ENCODE data around the gene SOCS2. TPM values are rescaled to one million over a fixed set of nuclear protein-coding genes. Genes with fewer than 3 reads are reported as not detected.

SOCS2 gene, protein sequence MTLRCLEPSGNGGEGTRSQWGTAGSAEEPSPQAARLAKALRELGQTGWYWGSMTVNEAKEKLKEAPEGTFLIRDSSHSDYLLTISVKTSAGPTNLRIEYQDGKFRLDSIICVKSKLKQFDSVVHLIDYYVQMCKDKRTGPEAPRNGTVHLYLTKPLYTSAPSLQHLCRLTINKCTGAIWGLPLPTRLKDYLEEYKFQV
- total RNA-seq, result 10 to 100 TPM; 28.6 to 79.8 (median 66.9) TPM

- H3K9me3 ChIP-seq, result no peaks in the 10 kb centered on the region
- H3K4me1 ChIP-seq, result peaks cover 0 to 3% of the 10 kb centered on the region in 2 donors
- DNase-seq, result peak; percentile 41 to 43
- no peak for TF ChIP-seq POLR2A (IDR thresholded peaks at IDR 0.05)
- TF ChIP-seq, protein P1, sequence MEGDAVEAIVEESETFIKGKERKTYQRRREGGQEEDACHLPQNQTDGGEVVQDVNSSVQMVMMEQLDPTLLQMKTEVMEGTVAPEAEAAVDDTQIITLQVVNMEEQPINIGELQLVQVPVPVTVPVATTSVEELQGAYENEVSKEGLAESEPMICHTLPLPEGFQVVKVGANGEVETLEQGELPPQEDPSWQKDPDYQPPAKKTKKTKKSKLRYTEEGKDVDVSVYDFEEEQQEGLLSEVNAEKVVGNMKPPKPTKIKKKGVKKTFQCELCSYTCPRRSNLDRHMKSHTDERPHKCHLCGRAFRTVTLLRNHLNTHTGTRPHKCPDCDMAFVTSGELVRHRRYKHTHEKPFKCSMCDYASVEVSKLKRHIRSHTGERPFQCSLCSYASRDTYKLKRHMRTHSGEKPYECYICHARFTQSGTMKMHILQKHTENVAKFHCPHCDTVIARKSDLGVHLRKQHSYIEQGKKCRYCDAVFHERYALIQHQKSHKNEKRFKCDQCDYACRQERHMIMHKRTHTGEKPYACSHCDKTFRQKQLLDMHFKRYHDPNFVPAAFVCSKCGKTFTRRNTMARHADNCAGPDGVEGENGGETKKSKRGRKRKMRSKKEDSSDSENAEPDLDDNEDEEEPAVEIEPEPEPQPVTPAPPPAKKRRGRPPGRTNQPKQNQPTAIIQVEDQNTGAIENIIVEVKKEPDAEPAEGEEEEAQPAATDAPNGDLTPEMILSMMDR (IDR thresholded peaks at IDR 0.05), result no peak
- no peaks in the 10 kb centered on the region for H3K27me3 ChIP-seq
- peak within 1 kb of the TSS; percentile 90 to 97 (median 95) for H3K27ac ChIP-seq
- intact Hi-C loops (cut with DNase I), result loop anchor here (5.0 to 10.0 kb wide), 2 partner anchors 103 to 170 kb away; partner anchors contain the start of gene CRADD
- 4 to 6% methylated on average over 17 to 23 of the region's 59 CpGs for WGBS, 2 donors
- peak within 1 kb of the TSS; percentile 58 to 79 (median 72) for H3K4me3 ChIP-seq (replicated peaks in 1 of 3)
- H3K36me3 ChIP-seq, result peaks cover 5 to 11% of the 10 kb centered on the region in 2 donors
Observed at GRCh38 chr12:93571925-93572711, at the start of gene SOCS2. SOCS2 (plus strand) TSS chr12:93572675; CDS start chr12:93572898, 223 bp downstream.

- no peak overlapping the region for H3K27ac ChIP-seq
- no peak overlapping the region for H3K4me3 ChIP-seq (replicated peaks in 1 of 3)
- no peaks in the 10 kb centered on the region for H3K27me3 ChIP-seq
- no peak for DNase-seq
- H3K36me3 ChIP-seq, result no peaks in the 10 kb centered on the region
- no peaks in the 10 kb centered on the region for H3K9me3 ChIP-seq
- WGBS, 2 donors, result 67 to 68% methylated on average over 10 of the region's 10 CpGs
- H3K4me1 ChIP-seq, result peaks cover 0 to 5% of the 10 kb centered on the region in 2 donors
- no peak for TF ChIP-seq POLR2A (IDR thresholded peaks at IDR 0.05)
- intact Hi-C loops (cut with DNase I), result no loop called here
Observed at GRCh38 chr12:93524386-93525133, 47.9 kb upstream of the SOCS2 start.

- Histone ChIP-seq H3K4me3 (replicated peaks in 1 of 3) (no peak overlapping the region), H3K27me3 (no peaks in the 10 kb centered on the region), H3K4me1 (peaks cover 0 to 5% of the 10 kb centered on the region in 2 donors), H3K9me3 (no peaks in the 10 kb centered on the region), H3K27ac (peak overlapping the region in 2 of 3 donors; percentile 53 to 54), H3K36me3 (no peaks in the 10 kb centered on the region)
- WGBS, 2 donors, result 19 to 41% methylated on average over 4 of the region's 4 CpGs
- TF ChIP-seq, protein P1 (IDR thresholded peaks at IDR 0.05), result no peak
- no peak for TF ChIP-seq POLR2A (IDR thresholded peaks at IDR 0.05)
- intact Hi-C loops (cut with DNase I), result no loop called here
- peak; percentile 43 to 71 for DNase-seq
Observed at GRCh38 chr12:93526786-93527428, 45.6 kb upstream of the SOCS2 start.

GRCh38 chr12:93530358-93530757 is 42.1 kb upstream of the SOCS2 start:
- Histone ChIP-seq H3K9me3 (no peaks in the 10 kb centered on the region), H3K36me3 (no peaks in the 10 kb centered on the region), H3K4me3 (replicated peaks in 1 of 3) (no peak overlapping the region), H3K27me3 (no peaks in the 10 kb centered on the region), H3K4me1 (peaks cover 0 to 5% of the 10 kb centered on the region in 2 donors), H3K27ac (no peak overlapping the region)
- no peak for DNase-seq
- WGBS, 2 donors, result 48 to 69% methylated on average over 5 of the region's 5 CpGs
- TF ChIP-seq POLR2A (IDR thresholded peaks at IDR 0.05), result no peak
- TF ChIP-seq, protein P1 (IDR thresholded peaks at IDR 0.05), result no peak
- intact Hi-C loops (cut with DNase I), result no loop called here

GRCh38 chr12:93533310-93533709 is 39.2 kb upstream of the SOCS2 start:
- H3K36me3 ChIP-seq, result no peaks in the 10 kb centered on the region
- intact Hi-C loops (cut with DNase I), result no loop called here
- TF ChIP-seq, protein P1 (IDR thresholded peaks at IDR 0.05), result no peak
- no peak for TF ChIP-seq POLR2A (IDR thresholded peaks at IDR 0.05)

More at GRCh38 chr12:93533310-93533709, 39.2 kb upstream of the SOCS2 start:
- Histone ChIP-seq H3K27ac (no peak overlapping the region), H3K27me3 (no peaks in the 10 kb centered on the region), H3K9me3 (no peaks in the 10 kb centered on the region), H3K4me3 (replicated peaks in 1 of 3) (no peak overlapping the region), H3K4me1 (peaks cover 0 to 10% of the 10 kb centered on the region in 2 donors)
- 85 to 90% methylated on average over 5 of the region's 5 CpGs for WGBS, 2 donors
- no peak for DNase-seq
